K562 (cell line): ENCODE data around the gene MLH1. TPM values are rescaled to one million over a fixed set of nuclear protein-coding genes. Genes with fewer than 3 reads are reported as not detected.

Experiments
- CHD7 ChIP-seq: fragments of 200-600 bp; sonication (generic); IDR thresholded peaks from one replicate; pipeline ENCODE4 v1.6.1; 2012; ENCODE audit warnings: mild to moderate bottlenecking, low read depth, low read length, inconsistent platforms
- MTA3 ChIP-seq: fragments of 450-650 bp; formaldehyde crosslinking; IDR thresholded peaks from 2 replicates; pipeline ENCODE4 v1.6.1; 2017; ENCODE audit warnings: mild to moderate bottlenecking, borderline replicate concordance
- PATZ1 ChIP-seq: fragments of 250-450 bp; sonication (Bioruptor Pico); IDR thresholded peaks from 2 replicates; pipeline ENCODE4 v1.5.0; 2020; ENCODE audit warnings: mild to moderate bottlenecking, borderline replicate concordance
- RAD21 ChIP-seq, 2 experiments: fragments of 250-450 bp in 1 of 2; fragments of 450-650 bp in 1 of 2; sonication (Bioruptor Pico) in 1 of 2; formaldehyde crosslinking in 1 of 2; IDR thresholded peaks in 1 of 2; conservative IDR thresholded peaks in 1 of 2; 2 replicates each; pipeline versions ENCODE4 v1.4.0 to v1.8.0; 2020 to 2022; ENCODE audit warnings: mild to moderate bottlenecking in 2 of 2, moderate library complexity in 1 of 2
- polyA plus RNA-seq, 8 experiments: library from polyadenylated mRNA; depleted of rRNA in 4 of 8; stranded (reverse) in 5 of 8; unstranded in 3 of 8; fragments of >200 nt; fragmentation: Nextera tagmentation in 2 of 8; fragmentation: Illumina TruSeq in 1 of 8; extraction: Ambion mirVana in 2 of 8; extraction: Trizol in 1 of 8; gene quantifications; 2 replicates each; pipeline versions ENCODE4 v1.2.1 to v1.2.3, GENCODE V29; 2011 to 2014; ENCODE audit warnings: inconsistent platforms in 1 of 8, missing spikeins in 1 of 8
- total RNA-seq, 7 experiments: library from RNA; depleted of rRNA in 6 of 7; stranded (reverse); fragments of >200 nt in 6 of 7; fragmentation: Illumina TruSeq in 2 of 7; extraction: Trizol in 2 of 7; gene quantifications; 2 replicates each; pipeline versions ENCODE4 v1.2.1 to v1.2.3, GENCODE V29; 2011 to 2021; ENCODE audit warnings: low replicate concordance in 1 of 7

MLH1 gene
- total and polyA plus RNA-seq, 9 of the 15 experiments (the other 6 are each of a cell fraction or from before 2014, with no cell fraction given) = 76.4 to 155 (median 117) TPM

- TF ChIP-seq CHD7 (peak; percentile 10), RAD21 (CRISPR knock-in tag; conservative IDR thresholded peaks at IDR 0.05 in 1 of 2, IDR thresholded peaks at IDR 0.05 in 1 of 2) (peak; percentile 57), MTA3 (peak; percentile 34), PATZ1 (CRISPR knock-in tag) (peak; percentile 90; the same call in 1 of the 2 replicates)
Measured at GRCh38 chr3:36992806-36993325, 452 bp upstream of the MLH1 start, which contains the start of gene EPM2AIP1 (continued).
